Raji (cell line): ENCODE results near the gene CDH22.

Experiments used
- POLR2A ChIP-seq: IDR thresholded peaks from 2 replicates; pipeline ENCODE4 v1.6.1; 2011; ENCODE audit warnings: low read depth, low read length, control low read depth; ENCODE audit not compliant: insufficient read depth

Gene CDH22

GRCh38 chr20:46200582-46201570 lies 107.4 kb downstream of the CDH22 start:
- TF ChIP-seq POLR2A: no peak

DNA sequence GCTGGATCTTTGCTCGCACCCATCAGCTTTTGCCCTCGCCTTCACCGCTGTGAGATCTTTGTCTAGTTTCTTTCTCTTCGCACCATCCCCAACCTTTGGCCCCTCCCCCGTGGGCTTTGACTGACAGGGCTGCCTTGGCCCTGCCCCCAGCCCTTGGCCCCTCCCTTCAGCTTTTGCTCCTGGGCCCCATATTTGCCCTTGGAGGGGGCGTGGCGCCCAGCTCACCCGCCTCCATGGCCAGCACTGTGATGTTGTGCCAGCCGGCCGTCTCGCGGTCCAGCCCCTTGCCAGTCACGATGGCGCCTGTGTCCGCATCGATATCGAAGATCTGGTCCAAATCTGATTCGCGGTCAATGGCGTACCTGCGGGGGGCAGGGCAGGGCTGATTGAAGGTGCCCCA lies 109.1 kb downstream of the CDH22 start:
- no peak for TF ChIP-seq POLR2A

- TF ChIP-seq POLR2A: no peak
These were observed 111.3 kb downstream of the CDH22 start for GRCh38 chr20:46196990-46197389.

- no peak for TF ChIP-seq POLR2A
These were observed 112.8 kb downstream of the CDH22 start for GRCh38 chr20:46195264-46196036.

GRCh38 chr20:46194409-46194808 lies 113.9 kb downstream of the CDH22 start:
- no peak for TF ChIP-seq POLR2A

GRCh38 chr20:46192376-46192944 lies 115.8 kb downstream of the CDH22 start:
- TF ChIP-seq POLR2A: no peak

- TF ChIP-seq POLR2A: no peak
These were observed 116.7 kb downstream of the CDH22 start for GRCh38 chr20:46191611-46192010.

DNA sequence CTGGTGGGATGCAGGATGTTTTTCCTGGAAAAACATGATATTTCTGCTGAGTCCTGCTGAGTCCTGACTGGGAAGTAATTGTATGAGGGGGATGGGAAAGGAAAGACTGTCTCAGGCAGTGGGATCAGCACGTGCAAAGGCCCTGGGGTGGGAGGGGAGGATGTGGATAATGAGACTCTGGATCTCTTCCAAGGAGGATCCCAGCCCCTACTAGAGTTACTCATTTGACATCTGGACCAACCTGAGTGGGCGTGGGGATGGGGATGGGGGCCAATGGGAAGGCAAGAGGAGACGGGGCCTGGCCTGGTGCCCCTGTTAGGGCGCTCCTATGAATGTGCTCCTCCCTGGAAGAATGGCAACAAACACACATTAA lies 117.1 kb downstream of the CDH22 start:
- no peak for TF ChIP-seq POLR2A

DNA sequence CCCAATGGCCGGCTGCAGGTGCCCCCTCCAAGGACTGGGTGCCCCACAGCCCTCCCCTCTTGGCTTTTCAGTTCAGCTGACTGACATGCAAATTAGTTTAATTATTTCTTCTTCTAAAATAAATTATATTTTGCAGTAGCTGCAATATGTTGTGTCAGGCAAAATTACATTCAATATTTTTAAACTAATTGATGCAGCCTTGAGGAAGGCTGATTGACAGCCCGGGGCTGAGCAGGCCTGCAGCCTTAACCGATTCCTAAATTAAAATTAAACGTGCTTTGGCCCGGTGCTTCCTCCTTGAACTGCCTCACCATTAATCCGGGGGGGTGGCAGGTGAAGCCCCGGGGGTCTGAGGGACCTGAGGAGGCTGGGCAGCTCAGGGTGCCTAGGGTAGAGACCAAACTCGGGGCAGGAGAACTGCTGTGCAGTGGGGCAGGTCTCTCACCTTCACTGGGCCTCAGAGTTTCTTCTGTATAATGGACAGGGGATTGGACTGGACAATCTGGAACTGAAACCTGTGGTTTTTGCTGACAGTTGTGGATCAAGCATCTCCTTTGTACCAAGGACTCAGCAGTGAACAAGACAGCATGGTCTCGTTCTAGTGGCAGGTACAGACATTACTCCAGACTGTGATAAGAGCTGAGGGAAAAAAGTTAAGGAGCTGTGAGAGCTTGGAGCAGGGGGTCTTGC lies 117.7 kb downstream of the CDH22 start:
- TF ChIP-seq POLR2A: no peak

DNA sequence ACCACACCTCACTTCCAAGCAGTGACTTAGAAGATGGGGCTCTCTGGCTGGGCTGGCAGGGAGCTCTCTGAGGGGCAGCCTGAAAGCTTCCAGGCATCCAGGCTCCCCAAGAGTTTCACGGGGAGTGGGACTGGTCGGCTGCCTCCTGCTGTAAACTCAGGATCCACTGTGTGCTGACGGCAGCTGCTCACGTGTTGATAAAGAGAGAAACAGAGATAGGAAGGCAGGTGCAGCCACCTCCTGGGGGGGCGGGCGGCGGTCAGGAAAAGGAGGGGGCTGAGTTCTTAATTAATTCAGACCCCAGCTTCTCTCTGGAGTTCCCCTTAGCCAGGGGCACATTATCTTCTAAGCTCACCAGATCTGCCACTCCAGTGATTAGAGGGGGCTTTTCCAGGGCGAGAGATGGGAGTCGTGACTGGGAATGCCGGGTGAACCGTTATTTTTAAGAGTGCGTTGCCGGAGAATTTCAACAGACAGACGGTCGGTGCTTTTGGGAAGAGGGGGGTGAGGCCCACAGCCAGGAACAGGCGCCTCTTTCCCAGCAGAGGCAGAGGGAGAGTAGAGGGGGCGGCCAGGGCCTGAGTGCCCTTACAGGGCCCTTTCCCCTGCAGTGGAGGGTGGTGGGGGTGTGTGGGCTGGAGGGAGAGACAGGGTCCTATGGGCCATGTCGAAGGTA lies 119.3 kb downstream of the CDH22 start:
- TF ChIP-seq POLR2A: no peak

DNA sequence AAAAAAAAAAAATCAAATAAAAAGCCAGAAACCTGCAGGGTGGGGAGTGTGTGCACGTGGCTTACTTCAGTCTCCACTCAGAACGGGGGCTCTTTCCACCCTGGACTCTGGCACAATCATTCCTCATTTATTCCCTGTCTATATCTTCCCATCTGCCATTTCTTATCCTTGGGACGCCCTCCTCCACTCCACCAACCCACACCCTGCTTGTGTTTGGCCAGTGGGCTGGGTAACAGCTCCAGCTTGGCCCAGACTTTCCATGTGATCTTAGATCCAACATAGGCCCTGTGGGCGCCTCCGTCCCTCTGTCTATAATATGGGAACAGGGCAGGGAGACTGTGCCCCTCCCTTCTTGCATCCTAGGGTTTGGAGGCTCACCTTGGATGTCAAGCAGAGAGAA lies 122.1 kb downstream of the CDH22 start:
- TF ChIP-seq POLR2A: no peak

GRCh38 chr20:46185353-46185752 lies 122.9 kb downstream of the CDH22 start:
- TF ChIP-seq POLR2A: no peak

DNA sequence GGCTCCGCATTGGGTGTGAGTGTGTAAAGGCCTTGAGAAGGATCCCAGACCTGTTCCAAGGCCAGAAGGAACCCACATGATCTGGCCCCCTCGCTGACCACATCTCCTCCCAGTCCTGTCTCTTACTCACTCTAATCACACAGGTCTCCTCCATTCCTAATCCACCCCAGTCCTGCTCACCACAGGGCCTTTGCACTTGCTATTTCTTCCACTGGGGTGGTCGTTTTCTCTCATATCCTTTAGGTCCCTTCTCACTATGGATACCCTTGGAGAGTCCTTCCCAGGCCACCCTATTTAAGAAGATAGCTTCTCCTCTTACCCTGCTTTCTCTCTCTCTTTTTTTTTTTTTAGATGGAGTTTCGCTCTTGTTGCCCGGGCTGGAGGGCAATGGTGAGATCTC lies 124.5 kb downstream of the CDH22 start:
- TF ChIP-seq POLR2A: no peak
